B cell (primary cell): ENCODE measurements around the gene BMP3. TPM values are rescaled to one million over a fixed set of nuclear protein-coding genes. Genes with fewer than 3 reads are reported as not detected.

ENCODE experiments used
- ATAC-seq: fragments of 200-7000 bp; cut with Tn5 transposase; one replicate; pipeline ENCODE4 v1.10.0; 2021; ENCODE audit warnings: low read depth, mild to moderate bottlenecking, moderate number of reproducible peaks, moderate library complexity
- CTCF ChIA-PET: fragments of 350-600 bp; sonication (Branson Sonifier 250); formaldehyde crosslinking; loops from one replicate; lab custom pipeline; 2021; ENCODE audit warnings: antibody characterized with exemption, inconsistent platforms; lab: Charles Lee
- POLR2A ChIA-PET: fragments of 350-600 bp; sonication (Branson Sonifier 250); formaldehyde crosslinking; loops from one replicate; lab custom pipeline; 2021; ENCODE audit warnings: antibody characterized with exemption; lab: Charles Lee
- DNase-seq: peaks from one replicate; pipeline ENCODE4 v3.0.0; 2013
- H2AFZ ChIP-seq: 2 replicates; pipeline ENCODE4 v1.6.1; 2012; ENCODE audit warnings: mild to moderate bottlenecking, low read depth, low read length; ENCODE audit not compliant: insufficient read depth, poor library complexity, severe bottlenecking
- H3K27ac ChIP-seq, 2 donors: 1 replicate in 1 of 2; 2 replicates in 1 of 2; pipeline ENCODE4 v1.5.1; 2012 to 2013; ENCODE audit warnings: low read length in 2 of 2, mild to moderate bottlenecking in 2 of 2, moderate library complexity in 1 of 2
- H3K27me3 ChIP-seq, 4 experiments: fragments of 200-600 bp in 1 of 4; sonication (generic) in 1 of 4; replicated peaks in 1 of 4; 1 replicate in 2 of 4; 2 replicates in 2 of 4; pipeline versions ENCODE4 v1.6.1 to v1.7.0; 2013 to 2016; ENCODE audit warnings: low read length in 3 of 4, mild to moderate bottlenecking in 2 of 4, mixed read lengths in 1 of 4, moderate library complexity in 1 of 4; ENCODE audit not compliant: insufficient read depth in 4 of 4, control insufficient read depth in 3 of 4; ENCODE audit errors: control extremely low read depth in 1 of 4
- H3K36me3 ChIP-seq, 2 experiments: replicated peaks in 1 of 2; 1 replicate in 1 of 2; 2 replicates in 1 of 2; pipeline versions ENCODE4 v1.6.1 to v1.7.1; 2013; ENCODE audit warnings: low read length in 1 of 2; ENCODE audit not compliant: insufficient read depth in 2 of 2, control insufficient read depth in 1 of 2; ENCODE audit errors: control extremely low read depth in 1 of 2, extremely low read depth in 1 of 2
- H3K4me1 ChIP-seq, 2 donors: fragments of 200-600 bp in 1 of 2; sonication (generic) in 1 of 2; 1 replicate in 1 of 2; 2 replicates in 1 of 2; pipeline versions ENCODE4 v1.5.1 to v1.6.1; 2013 to 2017; ENCODE audit warnings: low read length in 2 of 2; ENCODE audit not compliant: control insufficient read depth in 2 of 2, insufficient read depth in 2 of 2
- H3K4me2 ChIP-seq: replicated peaks from 2 replicates; pipeline ENCODE3; 2012; ENCODE audit warnings: mild to moderate bottlenecking, low read depth, low read length; ENCODE audit not compliant: poor library complexity, severe bottlenecking
- H3K4me3 ChIP-seq, 5 experiments: fragments of 200-600 bp in 1 of 5; sonication (generic) in 1 of 5; 1 replicate in 3 of 5; 2 replicates in 2 of 5; pipeline versions ENCODE4 v1.5.1 to v1.7.0; 2011 to 2016; ENCODE audit warnings: low read length in 4 of 5, mild to moderate bottlenecking in 4 of 5, low read depth in 2 of 5, control low read depth in 1 of 5, moderate library complexity in 1 of 5; ENCODE audit not compliant: insufficient read depth in 1 of 5; ENCODE audit errors: control extremely low read depth in 1 of 5, extremely low read depth in 1 of 5
- H3K79me2 ChIP-seq: fragments of 200-600 bp; sonication (generic); one replicate; pipeline ENCODE4 v1.6.0; 2016; ENCODE audit warnings: low read length; ENCODE audit not compliant: control insufficient read depth, insufficient read depth
- H3K9ac ChIP-seq: fragments of 200-600 bp; sonication (generic); 2 replicates; pipeline ENCODE4 v1.6.1; 2017; ENCODE audit warnings: mild to moderate bottlenecking, low read length, moderate library complexity
- H3K9me3 ChIP-seq, 3 donors: one replicate each; pipeline versions ENCODE4 v1.6.1 to v1.7.1; 2013; ENCODE audit warnings: low read length in 2 of 3; ENCODE audit not compliant: control insufficient read depth in 2 of 3, insufficient read depth in 1 of 3; ENCODE audit errors: control extremely low read depth in 1 of 3
- H4K20me1 ChIP-seq: 2 replicates; pipeline ENCODE4 v1.6.0; 2012; ENCODE audit warnings: mild to moderate bottlenecking, low read length; ENCODE audit not compliant: insufficient read depth, control insufficient read depth, poor library complexity, severe bottlenecking
- H3K27ac Mint-ChIP-seq: one replicate; pipeline ENCODE4 v1.8.0; 2021; ENCODE audit warnings: mixed read lengths
- H3K27me3 Mint-ChIP-seq: one replicate; pipeline ENCODE4 v1.8.0; 2021; ENCODE audit warnings: mixed read lengths
- H3K4me1 Mint-ChIP-seq: one replicate; pipeline ENCODE4 v1.8.0; 2021; ENCODE audit warnings: mixed read lengths
- H3K4me3 Mint-ChIP-seq: one replicate; pipeline ENCODE4 v1.8.0; 2021; ENCODE audit warnings: mixed read lengths
- H3K9me3 Mint-ChIP-seq: one replicate; pipeline ENCODE4 v1.8.0; 2022; ENCODE audit warnings: mixed read lengths; ENCODE audit not compliant: insufficient read depth
- EZH2 ChIP-seq: IDR thresholded peaks from 2 replicates; pipeline ENCODE4 v1.6.1; 2012; ENCODE audit warnings: borderline replicate concordance, low read depth, mild to moderate bottlenecking, moderate library complexity, low read length; ENCODE audit not compliant: insufficient read depth, poor library complexity, severe bottlenecking
- WGBS: methylation state at CpG from one replicate; pipeline ENCODE4 v1.1.5; 2013; ENCODE audit warnings: missing lambda C conversion rate; ENCODE audit not compliant: insufficient coverage; 5-methylcytosine and 5-hydroxymethylcytosine counted together
- intact Hi-C: fragments of 100-400 bp; cut with micrococcal nuclease; formaldehyde crosslinking; loops from one replicate; pipeline ENCODE4 v1.10.0; 2022
- polyA plus RNA-seq: library from polyadenylated mRNA; depleted of rRNA; stranded (reverse); fragments of >200 nt; gene quantifications from 2 replicates; pipeline ENCODE4 v1.2.3, GENCODE V29; 2012
- total RNA-seq, 2 donors: library from RNA; stranded (reverse); fragments of 120-200 nt in 1 of 2; gene quantifications; 1 replicate in 1 of 2; 2 replicates in 1 of 2; pipeline versions ENCODE4 v1.2.3 to v1.2.4, GENCODE V29; 2013 to 2022
- TF ChIP-seq, protein P1 (sequence below): fragments of 200-600 bp; IDR thresholded peaks from one replicate; pipeline ENCODE4 v1.8.0; 2022; ENCODE audit warnings: antibody characterized with exemption, mild to moderate bottlenecking

BMP3 gene
- total and polyA plus RNA-seq, 2 donors (not counting 1 experiment from before 2014, with no cell fraction given): 0.49 to 0.57 TPM

GRCh38 chr4:81031796-81032551, 1.5 kb downstream of the BMP3 start:
- CTCF ChIA-PET: interaction anchor here (1.2 to 4.7 kb wide), 4 partner anchors 8 to 670 kb away, joined by 3 to 24 read pairs (median 5); no protein-coding TSS in a partner anchor
- H3K27me3 Mint-ChIP-seq: peaks cover 42% of the 10 kb centered on the region
- ATAC-seq: no peak

More at GRCh38 chr4:81031796-81032551, 1.5 kb downstream of the BMP3 start:
- Histone ChIP-seq H3K9ac (peak overlapping the region; percentile 62), H3K36me3 (no peaks in the 10 kb centered on the region), H2AFZ (peak overlapping the region; percentile 80), H3K4me1 (peaks cover 21 to 23% of the 10 kb centered on the region in 2 donors), H3K4me3 (peak overlapping the region; percentile 22 to 58 (median 55)), H3K27ac (no peak overlapping the region), H3K27me3 (peaks cover 0 to 38% (median 12%) of the 10 kb centered on the region in 4 experiments), H3K4me2 (peak overlapping the region; percentile 84), H4K20me1 (no peaks in the 10 kb centered on the region), H3K9me3 (no peaks in the 10 kb centered on the region), H3K79me2 (peaks cover 8% of the 10 kb centered on the region)
- intact Hi-C loops: no loop called here
- Mint-ChIP-seq H3K27ac (no peak overlapping the region), H3K4me3 (peak overlapping the region; percentile 89), H3K9me3 (no peaks in the 10 kb centered on the region), H3K4me1 (peaks cover 21% of the 10 kb centered on the region)
- 11% methylated on average over 6 of the region's 15 CpGs for WGBS
- TF ChIP-seq, protein P1, sequence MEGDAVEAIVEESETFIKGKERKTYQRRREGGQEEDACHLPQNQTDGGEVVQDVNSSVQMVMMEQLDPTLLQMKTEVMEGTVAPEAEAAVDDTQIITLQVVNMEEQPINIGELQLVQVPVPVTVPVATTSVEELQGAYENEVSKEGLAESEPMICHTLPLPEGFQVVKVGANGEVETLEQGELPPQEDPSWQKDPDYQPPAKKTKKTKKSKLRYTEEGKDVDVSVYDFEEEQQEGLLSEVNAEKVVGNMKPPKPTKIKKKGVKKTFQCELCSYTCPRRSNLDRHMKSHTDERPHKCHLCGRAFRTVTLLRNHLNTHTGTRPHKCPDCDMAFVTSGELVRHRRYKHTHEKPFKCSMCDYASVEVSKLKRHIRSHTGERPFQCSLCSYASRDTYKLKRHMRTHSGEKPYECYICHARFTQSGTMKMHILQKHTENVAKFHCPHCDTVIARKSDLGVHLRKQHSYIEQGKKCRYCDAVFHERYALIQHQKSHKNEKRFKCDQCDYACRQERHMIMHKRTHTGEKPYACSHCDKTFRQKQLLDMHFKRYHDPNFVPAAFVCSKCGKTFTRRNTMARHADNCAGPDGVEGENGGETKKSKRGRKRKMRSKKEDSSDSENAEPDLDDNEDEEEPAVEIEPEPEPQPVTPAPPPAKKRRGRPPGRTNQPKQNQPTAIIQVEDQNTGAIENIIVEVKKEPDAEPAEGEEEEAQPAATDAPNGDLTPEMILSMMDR: no peak
- no peak for TF ChIP-seq EZH2
- POLR2A ChIA-PET: no interaction called here
- DNase-seq: no peak
